ENCODE results near the gene CPTP. TPM values are rescaled to one million over a fixed set of nuclear protein-coding genes. Genes with fewer than 3 reads are reported as not detected.

Gene CPTP
- total RNA-seq, 1 experiment from 2014 or later: 14.0 TPM

DNA sequence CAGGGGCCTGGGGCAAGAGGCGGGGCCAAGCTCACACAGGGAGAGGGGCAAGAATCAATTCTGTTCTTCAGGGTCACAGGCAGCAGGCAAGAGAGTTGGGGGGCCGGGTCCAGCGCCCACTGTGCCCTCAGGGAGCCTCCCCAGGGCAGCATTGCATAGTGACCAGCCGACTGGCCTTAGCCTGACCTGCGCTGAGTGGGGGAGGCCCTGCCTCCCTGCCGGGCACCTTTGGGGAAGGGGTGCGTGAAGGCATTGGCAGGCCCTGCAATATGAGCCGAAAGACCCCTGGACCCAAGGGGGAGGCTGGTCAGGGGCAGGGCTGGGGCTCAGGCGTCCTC lies 32.2 kb upstream of the CPTP start:
- Histone ChIP-seq H3K4ac (ENCODE audit: low read depth, low read length) (no peak overlapping the region), H3K14ac (ENCODE audit: insufficient read depth, low read length) (no peak overlapping the region), H3K9me3 (ENCODE audit: control insufficient read depth, low read depth, low read length) (no peaks in the 10 kb centered on the region), H3K4me2 (ENCODE audit: insufficient read depth, insufficient read length, low read length) (no peak overlapping the region), H2AK5ac (ENCODE audit: insufficient read length, low read length) (no peak overlapping the region), H2BK120ac (ENCODE audit: low read depth, low read length, poor library complexity, severe bottlenecking) (no peak overlapping the region), H3K4me1 (ENCODE audit: insufficient read depth, low read length) (no peaks in the 10 kb centered on the region), H2AFZ (ENCODE audit: low read length) (no peak overlapping the region), H2BK12ac (ENCODE audit: insufficient read length, low read depth, low read length) (no peak overlapping the region), H3K27ac (ENCODE audit: insufficient read length, low read depth, low read length) (no peak overlapping the region), H3K79me2 (ENCODE audit: insufficient read depth, low read length) (no peaks in the 10 kb centered on the region), H3K23me2 (ENCODE audit: insufficient read length, low read depth, low read length, poor library complexity, severe bottlenecking) (peaks cover 4% of the 10 kb centered on the region), H3T11ph (ENCODE audit: low read length) (no peak overlapping the region), H3K9ac (ENCODE audit: extremely low read depth, insufficient read length, low read length) (no peak overlapping the region), H4K8ac (replicated peaks; ENCODE audit: insufficient read length, low read depth, low read length) (no peak overlapping the region), H3K18ac (ENCODE audit: insufficient read length, low read depth, low read length) (no peak overlapping the region), H3K23ac (ENCODE audit: insufficient read length, low read depth, low read length) (no peak overlapping the region), H4K20me1 (ENCODE audit: control insufficient read depth, insufficient read depth, insufficient read length) (no peaks in the 10 kb centered on the region), H4K91ac (ENCODE audit: insufficient read length, low read depth, low read length) (no peak overlapping the region), H4K5ac (ENCODE audit: insufficient read length, low read depth, low read length) (no peak overlapping the region), H3K56ac (ENCODE audit: insufficient read length, low read depth, low read length) (no peak overlapping the region), H2BK20ac (ENCODE audit: low read depth, low read length, poor library complexity, severe bottlenecking) (no peak overlapping the region), H2BK5ac (ENCODE audit: insufficient read length, low read length) (no peak overlapping the region), H2BK15ac (ENCODE audit: low read depth, low read length) (no peak overlapping the region), H3K79me1 (ENCODE audit: insufficient read depth, low read depth, low read length, poor library complexity, severe bottlenecking) (no peaks in the 10 kb centered on the region), H3K27me3 (ENCODE audit: insufficient read depth, low read length) (no peaks in the 10 kb centered on the region)
- no CpG with 5 or more reads among the region's 9 CpGs for WGBS (ENCODE audit: extremely low coverage, insufficient read length, low lambda C conversion rate)
- Mint-ChIP-seq H3K36me3 (ENCODE audit: insufficient read depth in 1 of 3, low read depth in 3 of 3) (no peaks in the 10 kb centered on the region), H3K27me3 (ENCODE audit: low read depth) (peaks cover 2% of the 10 kb centered on the region), H3K27ac (peak overlapping the region in 1 of 3 experiments; percentile 74; a peak in 1 of 7 replicates), H3K4me1 (peaks cover 0 to 9% of the 10 kb centered on the region in 2 experiments; a peak in 2 of 4 replicates), H3K9me3 (peaks cover 2 to 10% of the 10 kb centered on the region in 2 experiments; a peak in 2 of 5 replicates), H3K4me3 (no peak overlapping the region)
- TF ChIP-seq CTCF (conservative IDR thresholded peaks at IDR 0.05): no peak
- DNase-seq: no peak
